ENCODE measurements around the gene PPP1R7. TPM values are rescaled to one million over a fixed set of nuclear protein-coding genes. Genes with fewer than 3 reads are reported as not detected.
A peak's percentile ranks its signal among the peaks of the same experiment; 100 is the strongest.
"Not testable (repeated sequence)": the region's sequence is repeated elsewhere in the genome, so short reads cannot be mapped to it uniquely, and the experiment has no call there.

Gene PPP1R7, protein sequence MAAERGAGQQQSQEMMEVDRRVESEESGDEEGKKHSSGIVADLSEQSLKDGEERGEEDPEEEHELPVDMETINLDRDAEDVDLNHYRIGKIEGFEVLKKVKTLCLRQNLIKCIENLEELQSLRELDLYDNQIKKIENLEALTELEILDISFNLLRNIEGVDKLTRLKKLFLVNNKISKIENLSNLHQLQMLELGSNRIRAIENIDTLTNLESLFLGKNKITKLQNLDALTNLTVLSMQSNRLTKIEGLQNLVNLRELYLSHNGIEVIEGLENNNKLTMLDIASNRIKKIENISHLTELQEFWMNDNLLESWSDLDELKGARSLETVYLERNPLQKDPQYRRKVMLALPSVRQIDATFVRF
- total RNA-seq (ENCODE audit: low replicate concordance) = 40.0 and 52.9 TPM in 2 replicates

DNA sequence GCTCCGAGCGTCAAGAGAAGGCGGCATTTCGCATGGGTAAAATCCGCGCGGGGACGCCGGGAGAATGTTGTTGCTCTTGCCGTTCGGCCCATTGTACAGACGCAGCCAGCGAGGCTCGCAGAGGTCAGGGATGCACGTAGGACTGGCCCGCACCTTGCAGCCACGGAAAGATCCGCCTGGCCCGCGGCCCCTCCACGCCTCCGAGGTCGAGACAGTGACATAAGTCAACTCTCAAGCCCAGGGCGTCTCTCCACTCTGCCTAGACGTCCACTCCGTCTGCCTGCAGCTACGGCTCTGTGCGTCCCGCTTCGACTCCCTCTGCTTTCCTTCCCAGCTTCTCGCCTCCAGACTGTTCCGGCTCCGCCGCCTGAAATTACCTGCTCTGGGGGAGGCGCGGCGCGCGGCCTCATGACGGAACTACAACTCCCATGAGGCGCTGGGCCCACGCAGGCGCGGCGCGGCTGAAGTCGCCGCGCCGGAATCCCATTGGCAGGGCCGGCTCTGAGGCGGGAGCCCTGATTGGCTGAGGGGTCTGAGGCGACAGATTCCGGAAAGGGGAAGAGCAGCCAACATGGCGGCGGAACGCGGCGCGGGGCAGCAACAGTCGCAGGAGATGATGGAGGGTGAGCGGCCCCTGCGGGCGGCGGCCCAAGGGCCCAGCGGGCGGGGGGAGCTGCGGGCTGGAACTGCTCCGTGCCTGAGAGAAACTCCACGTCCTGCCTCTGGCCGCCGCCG is at the start of gene PPP1R7:
PPP1R7 (plus strand) TSS at position 543 of the 735 bp plus-strand sequence; CDS start at position 572, 29 bp downstream.
- H3K36me3 ChIP-seq = no peaks in the 10 kb centered on the region
- peaks cover 2% of the 10 kb centered on the region for H3K36me3 Mint-ChIP-seq
- H3F3A ChIP-seq (ENCODE audit: low read depth) = peaks cover 5% of the 10 kb centered on the region
- H3K79me2 ChIP-seq (ENCODE audit: low read depth) = peaks cover 43% of the 10 kb centered on the region
- peak within 1 kb of the TSS; percentile 89 for H3K4me2 ChIP-seq
- H3K27me3 Mint-ChIP-seq (ENCODE audit: insufficient read depth, low read depth) = peaks cover 3% of the 10 kb centered on the region
- no peaks in the 10 kb centered on the region for H3K9me3 ChIP-seq (ENCODE audit: low read depth)
- peak within 1 kb of the TSS; percentile 54 for H3K9ac ChIP-seq
- no peak within 1 kb of the TSS for H3K27ac ChIP-seq
- peaks cover 25% of the 10 kb centered on the region for H3K4me1 Mint-ChIP-seq
- H3K4me3 ChIP-seq = peak within 1 kb of the TSS; percentile 87
- H3K27ac Mint-ChIP-seq = peak within 1 kb of the TSS; percentile 88
- DNase-seq (ENCODE audit: low spot score) = peak; percentile 99
- peaks cover 9% of the 10 kb centered on the region for H4K20me1 ChIP-seq (ENCODE audit: low read depth)
- H3K27me3 ChIP-seq = peaks cover 10% of the 10 kb centered on the region
- no peak for TF ChIP-seq EZH2 (IDR thresholded peaks at IDR 0.05)
- TF ChIP-seq, protein P1, sequence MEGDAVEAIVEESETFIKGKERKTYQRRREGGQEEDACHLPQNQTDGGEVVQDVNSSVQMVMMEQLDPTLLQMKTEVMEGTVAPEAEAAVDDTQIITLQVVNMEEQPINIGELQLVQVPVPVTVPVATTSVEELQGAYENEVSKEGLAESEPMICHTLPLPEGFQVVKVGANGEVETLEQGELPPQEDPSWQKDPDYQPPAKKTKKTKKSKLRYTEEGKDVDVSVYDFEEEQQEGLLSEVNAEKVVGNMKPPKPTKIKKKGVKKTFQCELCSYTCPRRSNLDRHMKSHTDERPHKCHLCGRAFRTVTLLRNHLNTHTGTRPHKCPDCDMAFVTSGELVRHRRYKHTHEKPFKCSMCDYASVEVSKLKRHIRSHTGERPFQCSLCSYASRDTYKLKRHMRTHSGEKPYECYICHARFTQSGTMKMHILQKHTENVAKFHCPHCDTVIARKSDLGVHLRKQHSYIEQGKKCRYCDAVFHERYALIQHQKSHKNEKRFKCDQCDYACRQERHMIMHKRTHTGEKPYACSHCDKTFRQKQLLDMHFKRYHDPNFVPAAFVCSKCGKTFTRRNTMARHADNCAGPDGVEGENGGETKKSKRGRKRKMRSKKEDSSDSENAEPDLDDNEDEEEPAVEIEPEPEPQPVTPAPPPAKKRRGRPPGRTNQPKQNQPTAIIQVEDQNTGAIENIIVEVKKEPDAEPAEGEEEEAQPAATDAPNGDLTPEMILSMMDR (IDR thresholded peaks at IDR 0.05) = peak; percentile 24
- peak within 1 kb of the TSS; percentile 98 for H3K4me3 Mint-ChIP-seq
- H2AFZ ChIP-seq (replicated peaks) = peak within 1 kb of the TSS; percentile 95
- H3K9me3 Mint-ChIP-seq = no peaks in the 10 kb centered on the region
- peaks cover 10% of the 10 kb centered on the region for H3K4me1 ChIP-seq

DNA sequence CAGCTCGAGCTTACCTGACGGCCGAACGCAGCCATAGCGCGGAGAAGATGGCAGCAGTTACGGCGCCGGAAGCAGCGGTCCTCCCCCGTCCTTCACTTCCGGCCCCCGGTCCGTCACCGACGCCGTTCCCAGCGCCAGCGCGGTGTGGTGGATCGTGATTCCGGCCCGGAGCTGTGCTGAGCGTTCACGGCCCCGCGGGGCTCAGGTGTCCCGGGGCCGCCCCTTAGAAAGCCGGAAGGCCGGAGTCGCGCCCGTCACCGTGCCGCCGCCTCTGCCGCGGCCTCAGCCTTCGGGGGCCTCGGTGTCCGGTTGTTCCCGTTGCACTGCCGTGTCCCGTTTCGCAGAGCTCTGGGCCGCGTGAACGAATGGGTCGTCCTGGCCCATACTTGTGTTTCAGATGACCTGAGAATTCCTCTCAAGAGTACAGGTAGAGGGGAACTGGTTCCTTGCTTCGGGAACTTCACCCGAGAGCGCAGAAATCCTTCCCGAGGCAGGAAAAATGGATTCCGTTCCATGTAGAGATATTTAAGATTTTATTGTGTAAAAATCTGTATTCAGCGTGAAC is 47.9 kb upstream of the PPP1R7 start, which contains the start of gene MTERF4:
MTERF4 (minus strand) TSS at position 49 of the 565 bp plus-strand sequence; CDS start at position 35, 14 bp downstream.
- Histone ChIP-seq H3K79me2 (ENCODE audit: low read depth) (peaks cover 44% of the 10 kb centered on the region), H3K4me2 (peak within 1 kb of the TSS; percentile 99), H3K4me1 (peaks cover 15% of the 10 kb centered on the region), H4K20me1 (ENCODE audit: low read depth) (peaks cover 9% of the 10 kb centered on the region), H3K4me3 (peak within 1 kb of the TSS; percentile 77), H3K36me3 (no peaks in the 10 kb centered on the region), H3K9ac (peak within 1 kb of the TSS; percentile 67), H3K9me3 (ENCODE audit: low read depth) (no peaks in the 10 kb centered on the region), H2AFZ (replicated peaks) (peak within 1 kb of the TSS; percentile 96), H3K27ac (peak within 1 kb of the TSS; percentile 40), H3K27me3 (no peaks in the 10 kb centered on the region), H3F3A (ENCODE audit: low read depth) (peaks cover 16% of the 10 kb centered on the region)
- Mint-ChIP-seq H3K4me1 (peaks cover 11% of the 10 kb centered on the region), H3K27me3 (ENCODE audit: insufficient read depth, low read depth) (no peaks in the 10 kb centered on the region), H3K4me3 (peak within 1 kb of the TSS; percentile 99), H3K36me3 (peaks cover 3% of the 10 kb centered on the region), H3K9me3 (no peaks in the 10 kb centered on the region), H3K27ac (peak within 1 kb of the TSS; percentile 96)
- TF ChIP-seq, protein P1 (IDR thresholded peaks at IDR 0.05) = no peak
- peak; percentile 48 for TF ChIP-seq EZH2 (IDR thresholded peaks at IDR 0.05)
- DNase-seq (ENCODE audit: low spot score) = peak; percentile 94

DNA sequence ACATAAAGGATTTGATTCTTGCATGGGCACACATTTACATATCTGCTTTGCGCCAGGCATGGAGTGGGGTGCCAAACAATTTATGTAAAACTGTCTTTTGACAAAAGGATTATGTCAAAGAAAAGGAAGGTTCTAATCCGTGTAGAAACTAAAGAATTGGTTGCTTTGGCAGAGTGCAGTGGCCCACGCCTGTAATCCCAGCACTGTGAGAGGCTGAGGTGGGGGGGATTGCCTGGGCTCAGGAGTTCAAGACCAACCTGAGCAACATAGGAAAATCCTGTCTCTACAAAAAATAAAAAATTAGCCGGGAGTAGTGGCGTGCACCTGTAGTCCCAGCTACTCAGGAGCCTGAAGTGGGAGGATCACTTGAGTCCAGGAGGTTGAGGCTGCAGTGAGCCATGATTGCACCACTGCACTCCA is 47.1 kb upstream of the PPP1R7 start:
- Histone ChIP-seq H3K9ac (peak overlapping the region; percentile 67), H3K36me3 (no peaks in the 10 kb centered on the region), H2AFZ (replicated peaks) (no peak overlapping the region), H3K4me1 (peaks cover 15% of the 10 kb centered on the region), H3F3A (ENCODE audit: low read depth) (peaks cover 16% of the 10 kb centered on the region), H3K4me2 (peak overlapping the region; percentile 99), H3K4me3 (peak overlapping the region; percentile 77), H4K20me1 (ENCODE audit: low read depth) (peaks cover 9% of the 10 kb centered on the region), H3K9me3 (ENCODE audit: low read depth) (no peaks in the 10 kb centered on the region), H3K79me2 (ENCODE audit: low read depth) (peaks cover 37% of the 10 kb centered on the region), H3K27ac (no peak overlapping the region), H3K27me3 (no peaks in the 10 kb centered on the region)
- TF ChIP-seq, protein P1 (IDR thresholded peaks at IDR 0.05) = no peak
- DNase-seq (ENCODE audit: low spot score) = peak; percentile 61
- Mint-ChIP-seq H3K36me3 (no peaks in the 10 kb centered on the region), H3K4me1 (peaks cover 11% of the 10 kb centered on the region), H3K27ac (peak overlapping the region; percentile 96), H3K9me3 (no peaks in the 10 kb centered on the region), H3K27me3 (ENCODE audit: insufficient read depth, low read depth) (no peaks in the 10 kb centered on the region), H3K4me3 (peak overlapping the region; percentile 99)

DNA sequence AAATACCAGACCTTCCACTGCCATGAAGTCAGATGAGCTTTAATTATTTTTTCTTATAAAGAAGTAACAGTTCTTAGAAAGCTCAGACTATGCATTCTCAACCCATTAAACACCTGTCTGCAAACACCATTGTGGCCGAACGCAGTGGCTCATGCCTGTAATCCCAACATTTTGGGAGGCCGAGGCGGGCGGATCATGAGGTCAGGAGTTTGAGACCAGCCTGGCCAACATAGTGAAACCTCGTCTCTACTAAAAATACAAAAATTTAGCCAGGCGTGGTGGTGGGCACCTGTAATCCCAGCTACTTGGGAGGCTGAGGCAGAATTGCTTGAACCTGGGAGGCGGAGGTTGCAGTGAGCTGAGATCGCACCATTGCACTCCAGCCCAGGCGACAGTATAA is 45.7 kb upstream of the PPP1R7 start:
- not testable (repeated sequence) for H4K20me1 ChIP-seq (ENCODE audit: low read depth); H3K4me3 Mint-ChIP-seq; H3K4me2 ChIP-seq; DNase-seq (ENCODE audit: low spot score); H3K27me3 ChIP-seq; H3K27ac ChIP-seq; H3K36me3 Mint-ChIP-seq; H3K9ac ChIP-seq; H3K36me3 ChIP-seq; H3K27me3 Mint-ChIP-seq (ENCODE audit: insufficient read depth, low read depth); H3K9me3 Mint-ChIP-seq; H2AFZ ChIP-seq (replicated peaks); H3K9me3 ChIP-seq (ENCODE audit: low read depth); H3K4me3 ChIP-seq; H3K27ac Mint-ChIP-seq
- Histone ChIP-seq H3K4me1 (peaks cover 15% of the 10 kb centered on the region), H3K79me2 (ENCODE audit: low read depth) (peaks cover 25% of the 10 kb centered on the region), H3F3A (ENCODE audit: low read depth) (peaks cover 16% of the 10 kb centered on the region)
- H3K4me1 Mint-ChIP-seq = peaks cover 11% of the 10 kb centered on the region

Data from neural progenitor cell (in vitro differentiated cells).